GM12865 (cell line): ENCODE data around the gene MBD2.
A peak's percentile ranks its signal among the peaks of the same experiment; 100 is the strongest.
"Not testable (repeated sequence)": the region's sequence is repeated elsewhere in the genome, so short reads cannot be mapped to it uniquely, and the experiment has no call there.

Source experiments
- DNase-seq: peaks from one replicate; pipeline ENCODE4 v3.0.0; 2010; ENCODE audit warnings: low read depth
- H3K4me3 ChIP-seq: 2 replicates; pipeline ENCODE4 v1.5.1; 2011; ENCODE audit warnings: mild to moderate bottlenecking, low read depth, low read length, control low read depth
- CTCF ChIP-seq: IDR thresholded peaks from 2 replicates; pipeline ENCODE4 v1.5.1; 2011; ENCODE audit warnings: low read length, control low read depth, low read depth, inconsistent platforms; ENCODE audit not compliant: insufficient read depth; ENCODE audit errors: missing control alignments

The MBD2 gene

GRCh38 chr18:54260396-54261072 is 36.1 kb upstream of the MBD2 start:
- TF ChIP-seq CTCF = no peak
- DNase-seq = peak; percentile 77
- no peak overlapping the region for H3K4me3 ChIP-seq

- H3K4me3 ChIP-seq, DNase-seq: not testable (repeated sequence)
These were observed 33.3 kb upstream of the MBD2 start for GRCh38 chr18:54257818-54258217.

- DNase-seq = no peak
- H3K4me3 ChIP-seq = no peak overlapping the region
- TF ChIP-seq CTCF = no peak
These were observed 32.5 kb upstream of the MBD2 start for GRCh38 chr18:54257015-54257414.

- DNase-seq = no peak
- no peak for TF ChIP-seq CTCF
- no peak overlapping the region for H3K4me3 ChIP-seq
These were observed 30.7 kb upstream of the MBD2 start for GRCh38 chr18:54255141-54255540.

GRCh38 chr18:54254265-54254758 is 29.8 kb upstream of the MBD2 start:
- DNase-seq = no peak
- no peak overlapping the region for H3K4me3 ChIP-seq
- no peak for TF ChIP-seq CTCF

GRCh38 chr18:54251606-54252390 is 27.3 kb upstream of the MBD2 start:
- DNase-seq = no peak
- no peak overlapping the region for H3K4me3 ChIP-seq
- TF ChIP-seq CTCF = no peak

GRCh38 chr18:54250846-54251261 is 26.4 kb upstream of the MBD2 start:
- DNase-seq = peak; percentile 69
- TF ChIP-seq CTCF = no peak
- H3K4me3 ChIP-seq = no peak overlapping the region
